HepG2 (cell line): Measurements from ENCODE around the gene SLC13A3. TPM values are rescaled to one million over a fixed set of nuclear protein-coding genes. Genes with fewer than 3 reads are reported as not detected.

ENCODE experiments used
- BHLHE40 ChIP-seq: IDR thresholded peaks from 2 replicates; pipeline ENCODE4 v1.6.1; 2011; ENCODE audit warnings: low read length, improper control_type of control experiment
- CHD4 ChIP-seq: fragments of 200-600 bp; sonication (generic); IDR thresholded peaks from 2 replicates; pipeline ENCODE4 v1.7.0; 2017; ENCODE audit warnings: mild to moderate bottlenecking, low read length, borderline replicate concordance
- ETS1 ChIP-seq: sonication (generic); formaldehyde crosslinking; IDR thresholded peaks from 2 replicates; pipeline ENCODE4 v1.4.0; 2020; ENCODE audit warnings: missing genetic modification reagents
- MXD4 ChIP-seq: IDR thresholded peaks from 2 replicates; pipeline ENCODE4 v1.6.1; 2016; ENCODE audit warnings: mild to moderate bottlenecking, missing biosample characterization, missing genetic modification reagents
- MXI1 ChIP-seq: IDR thresholded peaks from 3 replicates; pipeline ENCODE4 v1.6.1; 2012; ENCODE audit warnings: low read depth, low read length, inconsistent platforms, borderline replicate concordance
- NFE2L1 ChIP-seq: sonication (generic); formaldehyde crosslinking; IDR thresholded peaks from 2 replicates; pipeline ENCODE4 v1.4.0; 2020; ENCODE audit warnings: missing genetic modification reagents, mild to moderate bottlenecking, borderline replicate concordance
- SMARCC2 ChIP-seq: fragments of 450-650 bp; IDR thresholded peaks from 2 replicates; pipeline ENCODE4 v1.6.1; 2017; ENCODE audit warnings: antibody characterized with exemption, mild to moderate bottlenecking
- SP1 ChIP-seq, 2 experiments: fragments of 450-650 bp in 1 of 2; sonication (generic) in 1 of 2; formaldehyde crosslinking in 1 of 2; IDR thresholded peaks; 2 replicates each; pipeline versions ENCODE4 v1.4.0 to v1.6.1; 2016 to 2020; ENCODE audit warnings: missing genetic modification reagents in 1 of 2
- SSRP1 ChIP-seq: IDR thresholded peaks from 2 replicates; pipeline ENCODE4 v1.6.1; 2016; ENCODE audit warnings: control low read depth
- TAF1 ChIP-seq: sonication (generic); formaldehyde crosslinking; IDR thresholded peaks from 2 replicates; pipeline ENCODE4 v1.4.0; 2020; ENCODE audit warnings: missing genetic modification reagents
- YEATS2 ChIP-seq: sonication (generic); formaldehyde crosslinking; IDR thresholded peaks from 2 replicates; pipeline ENCODE4 v1.4.0; 2020; ENCODE audit warnings: missing genetic modification reagents, borderline replicate concordance
- ZBTB44 ChIP-seq: sonication (generic); formaldehyde crosslinking; IDR thresholded peaks from 2 replicates; pipeline ENCODE4 v1.4.0; 2020; ENCODE audit warnings: missing genetic modification reagents
- ZBTB7A ChIP-seq: sonication (generic); formaldehyde crosslinking; IDR thresholded peaks from 2 replicates; pipeline ENCODE4 v1.8.0; 2022; ENCODE audit warnings: mild to moderate bottlenecking, missing genetic modification reagents
- ZFP36 ChIP-seq: fragments of 150-350 bp; IDR thresholded peaks from 2 replicates; pipeline ENCODE4 v1.6.1; 2018; ENCODE audit warnings: borderline replicate concordance, low read length, low read depth; ENCODE audit not compliant: partially characterized antibody
- ZGPAT ChIP-seq: IDR thresholded peaks from 2 replicates; pipeline ENCODE4 v1.6.1; 2016; ENCODE audit warnings: mild to moderate bottlenecking
- ZNF121 ChIP-seq: sonication (generic); formaldehyde crosslinking; IDR thresholded peaks from 2 replicates; pipeline ENCODE4 v1.5.0; 2020; ENCODE audit warnings: mild to moderate bottlenecking, missing genetic modification reagents
- ZNF234 ChIP-seq: sonication (generic); formaldehyde crosslinking; conservative IDR thresholded peaks from 2 replicates; pipeline ENCODE4 v1.5.1; 2020; ENCODE audit warnings: mild to moderate bottlenecking, missing genetic modification reagents
- ZNF431 ChIP-seq: sonication (generic); formaldehyde crosslinking; IDR thresholded peaks from 2 replicates; pipeline ENCODE4 v1.9.0; 2022; ENCODE audit warnings: missing genetic modification reagents, low read depth, mild to moderate bottlenecking, borderline replicate concordance
- ZNF446 ChIP-seq: sonication (generic); formaldehyde crosslinking; IDR thresholded peaks from 2 replicates; pipeline ENCODE4 v1.5.0; 2020; ENCODE audit warnings: mild to moderate bottlenecking, missing genetic modification reagents
- ZNF543 ChIP-seq: sonication (generic); formaldehyde crosslinking; IDR thresholded peaks from 2 replicates; pipeline ENCODE4 v1.4.0; 2020; ENCODE audit warnings: mild to moderate bottlenecking, missing genetic modification reagents
- ZNF577 ChIP-seq: sonication (generic); formaldehyde crosslinking; IDR thresholded peaks from 2 replicates; pipeline ENCODE4 v1.4.0; 2020; ENCODE audit warnings: mild to moderate bottlenecking, low read depth, missing genetic modification reagents, borderline replicate concordance
- ZNF615 ChIP-seq: sonication (generic); formaldehyde crosslinking; IDR thresholded peaks from 2 replicates; pipeline ENCODE4 v1.5.0; 2020; ENCODE audit warnings: mild to moderate bottlenecking, missing genetic modification reagents, borderline replicate concordance
- ZNF674 ChIP-seq: sonication (generic); formaldehyde crosslinking; IDR thresholded peaks from 2 replicates; pipeline ENCODE4 v1.5.0; 2020; ENCODE audit warnings: low read depth, mild to moderate bottlenecking, missing genetic modification reagents
- ZNF746 ChIP-seq: sonication (generic); formaldehyde crosslinking; IDR thresholded peaks from 2 replicates; pipeline ENCODE4 v1.8.0; 2022; ENCODE audit warnings: mild to moderate bottlenecking, missing genetic modification reagents
- ZNF747 ChIP-seq: sonication (generic); formaldehyde crosslinking; IDR thresholded peaks from 2 replicates; pipeline ENCODE4 v1.8.1; 2023; ENCODE audit warnings: missing genetic modification reagents, mild to moderate bottlenecking, borderline replicate concordance
- ZNF768 ChIP-seq: sonication (generic); formaldehyde crosslinking; IDR thresholded peaks from 2 replicates; pipeline ENCODE4 v1.4.0; 2020; ENCODE audit warnings: missing genetic modification reagents
- ZNF777 ChIP-seq: sonication (generic); formaldehyde crosslinking; IDR thresholded peaks from 2 replicates; pipeline ENCODE4 v1.4.0; 2020; ENCODE audit warnings: missing genetic modification reagents
- ZNF781 ChIP-seq: sonication (generic); formaldehyde crosslinking; IDR thresholded peaks from 2 replicates; pipeline ENCODE4 v1.5.1; 2020; ENCODE audit warnings: borderline replicate concordance, mild to moderate bottlenecking, missing genetic modification reagents; ENCODE audit errors: not compliant biosample characterization
- polyA plus RNA-seq, 8 experiments: library from polyadenylated mRNA; depleted of rRNA in 3 of 8; stranded (reverse) in 7 of 8; unstranded in 1 of 8; fragments of >200 nt; fragmentation: Illumina TruSeq in 4 of 8; extraction: Trizol in 4 of 8; gene quantifications; 2 replicates each; pipeline versions ENCODE4 v1.2.1 to v1.2.3, GENCODE V29; 2011 to 2016; ENCODE audit warnings: low read depth in 4 of 8, missing spikeins in 1 of 8, mixed read lengths in 1 of 8; ENCODE audit not compliant: insufficient read depth in 1 of 8
- total RNA-seq, 5 experiments: library from RNA; depleted of rRNA; stranded (reverse); fragments of >200 nt; fragmentation: Illumina TruSeq; extraction: Trizol; gene quantifications; 2 replicates each; pipeline ENCODE4 v1.2.3, GENCODE V29; 2016; ENCODE audit warnings: low read depth in 1 of 5

The SLC13A3 gene
- total and polyA plus RNA-seq, 2 of the 13 experiments (the other 11 are each of a cell fraction or from before 2014, with no cell fraction given): 66.5 to 76.0 TPM

- no peak for TF ChIP-seq ZNF431 (CRISPR knock-in tag)
- no peak for TF ChIP-seq MXD4 (CRISPR knock-in tag)
- peak; percentile 34; the same call in 1 of the 2 replicates for TF ChIP-seq SSRP1
- no peak for TF ChIP-seq ZBTB44
- no peak for TF ChIP-seq ZNF577 (CRISPR knock-in tag)
- peak; percentile 98 for TF ChIP-seq ZNF121
- no peak for TF ChIP-seq BHLHE40
- no peak for TF ChIP-seq ZBTB7A (CRISPR knock-in tag)
- no peak for TF ChIP-seq YEATS2 (CRISPR knock-in tag)
- peak; percentile 13; the same call in 1 of the 2 replicates for TF ChIP-seq ZNF777 (CRISPR knock-in tag)
- TF ChIP-seq SMARCC2: no peak
- peak; percentile 55; the same call in 1 of the 2 replicates for TF ChIP-seq ZNF234 (CRISPR knock-in tag)
- no peak for TF ChIP-seq ZNF674 (CRISPR knock-in tag)
- peak; percentile 96; the same call in 1 of the 2 replicates for TF ChIP-seq ZNF768
- TF ChIP-seq NFE2L1: peak; percentile 56; the same call in 1 of the 2 replicates
- 0 out of 3 replicates have a peak, but pooled peaks have one; percentile 2 for TF ChIP-seq MXI1
- no peak for TF ChIP-seq SP1 (IDR thresholded peaks at IDR 0.05)
- TF ChIP-seq SP1 (CRISPR knock-in tag; IDR thresholded peaks at IDR 0.05): no peak
- no peak for TF ChIP-seq ZNF747 (CRISPR knock-in tag)
- peak; percentile 73 for TF ChIP-seq ZFP36
- no peak for TF ChIP-seq ZNF543
- TF ChIP-seq TAF1 (CRISPR knock-in tag): no peak
- TF ChIP-seq CHD4: peak; percentile 98
- no peak for TF ChIP-seq ZNF746 (CRISPR knock-in tag)
- no peak for TF ChIP-seq ZGPAT (CRISPR knock-in tag)
- TF ChIP-seq ZNF781: no peak
- no peak for TF ChIP-seq ZNF446 (CRISPR knock-in tag)
- TF ChIP-seq ZNF615 (CRISPR knock-in tag): no peak
- TF ChIP-seq ETS1 (CRISPR knock-in tag): peak; percentile 20; the same call in 1 of the 2 replicates
These were observed 626 bp downstream of the SLC13A3 start (continued) for GRCh38 chr20:46650575-46651090.
